ENCODE results near the gene HBG2. TPM values are rescaled to one million over a fixed set of nuclear protein-coding genes. Genes with fewer than 3 reads are reported as not detected.

Gene HBG2
- total RNA-seq, 1 donor from 2014 or later: not detected

GRCh38 chr11:5231111-5231510 is 23.5 kb downstream of the HBG2 start:
- no peak for DNase-seq (ENCODE audit: low spot score in 2 of 2)
- intact Hi-C loops (cut with DNase I): no loop called here
- H3K9me3 ChIP-seq: no peaks in the 10 kb centered on the region
- H3K4me1 ChIP-seq: no peaks in the 10 kb centered on the region
- H3K27ac ChIP-seq: no peak overlapping the region
- H3K4me3 ChIP-seq: no peak overlapping the region
- H3K27me3 ChIP-seq: no peaks in the 10 kb centered on the region
- no peaks in the 10 kb centered on the region for H3K36me3 ChIP-seq
- no peak for TF ChIP-seq CTCF (IDR thresholded peaks at IDR 0.05)

GRCh38 chr11:5230266-5230665 is 24.3 kb downstream of the HBG2 start:
- TF ChIP-seq CTCF (IDR thresholded peaks at IDR 0.05): no peak
- no peaks in the 10 kb centered on the region for H3K4me1 ChIP-seq
- H3K4me3 ChIP-seq: no peak overlapping the region
- intact Hi-C loops (cut with DNase I): no loop called here
- no peak overlapping the region for H3K27ac ChIP-seq
- H3K36me3 ChIP-seq: no peaks in the 10 kb centered on the region
- DNase-seq (ENCODE audit: low spot score in 2 of 2): no peak
- no peaks in the 10 kb centered on the region for H3K9me3 ChIP-seq
- no peaks in the 10 kb centered on the region for H3K27me3 ChIP-seq

GRCh38 chr11:5229796-5230195 is 24.8 kb downstream of the HBG2 start:
- H3K4me3 ChIP-seq: no peak overlapping the region
- DNase-seq (ENCODE audit: low spot score in 2 of 2): no peak
- TF ChIP-seq CTCF (IDR thresholded peaks at IDR 0.05): no peak
- H3K27ac ChIP-seq: no peak overlapping the region
- no peaks in the 10 kb centered on the region for H3K27me3 ChIP-seq
- H3K4me1 ChIP-seq: no peaks in the 10 kb centered on the region
- H3K36me3 ChIP-seq: no peaks in the 10 kb centered on the region
- no peaks in the 10 kb centered on the region for H3K9me3 ChIP-seq
- intact Hi-C loops (cut with DNase I): no loop called here

GRCh38 chr11:5229356-5229755 is 25.2 kb downstream of the HBG2 start:
- no peak for TF ChIP-seq CTCF (IDR thresholded peaks at IDR 0.05)
- no peak overlapping the region for H3K27ac ChIP-seq
- intact Hi-C loops (cut with DNase I): no loop called here

GRCh38 chr11:5228124-5228523 is 26.5 kb downstream of the HBG2 start:
- DNase-seq (ENCODE audit: low spot score in 2 of 2): no peak
- H3K4me1 ChIP-seq: no peaks in the 10 kb centered on the region
- H3K27ac ChIP-seq: no peak overlapping the region
- H3K27me3 ChIP-seq: no peaks in the 10 kb centered on the region
- H3K36me3 ChIP-seq: no peaks in the 10 kb centered on the region
- no peak for TF ChIP-seq CTCF (IDR thresholded peaks at IDR 0.05)
- intact Hi-C loops (cut with DNase I): no loop called here
- H3K4me3 ChIP-seq: no peak overlapping the region
- no peaks in the 10 kb centered on the region for H3K9me3 ChIP-seq

More at GRCh38 chr11:5229356-5229755, 25.2 kb downstream of the HBG2 start:
- no peak overlapping the region for H3K4me3 ChIP-seq
- no peak for DNase-seq (ENCODE audit: low spot score in 2 of 2)
- H3K36me3 ChIP-seq: no peaks in the 10 kb centered on the region
- H3K9me3 ChIP-seq: no peaks in the 10 kb centered on the region
- H3K4me1 ChIP-seq: no peaks in the 10 kb centered on the region
- no peaks in the 10 kb centered on the region for H3K27me3 ChIP-seq

GRCh38 chr11:5227681-5228080 is 26.9 kb downstream of the HBG2 start:
- no peaks in the 10 kb centered on the region for H3K4me1 ChIP-seq
- no peaks in the 10 kb centered on the region for H3K36me3 ChIP-seq
- H3K9me3 ChIP-seq: no peaks in the 10 kb centered on the region
- no peak overlapping the region for H3K27ac ChIP-seq
- DNase-seq (ENCODE audit: low spot score in 2 of 2): no peak
- no peak overlapping the region for H3K4me3 ChIP-seq
- no peaks in the 10 kb centered on the region for H3K27me3 ChIP-seq
- intact Hi-C loops (cut with DNase I): no loop called here
- no peak for TF ChIP-seq CTCF (IDR thresholded peaks at IDR 0.05)

All from ascending aorta (tissue), 2 donors.